ENCODE results near the gene WDR5. TPM values are rescaled to one million over a fixed set of nuclear protein-coding genes. Genes with fewer than 3 reads are reported as not detected.
A peak's percentile ranks its signal among the peaks of the same experiment; 100 is the strongest.

WDR5 gene
- total RNA-seq, 6 donors from 2014 or later: 23.3 to 48.2 (median 27.3) TPM

- H3K27me3 ChIP-seq: peaks cover 0 to 10% (median 0%) of the 10 kb centered on the region in 4 donors
- WGBS, 2 donors: 81 to 85% methylated on average over 8 to 19 of the region's 19 CpGs
- TF ChIP-seq EP300 (IDR thresholded peaks at IDR 0.05) (no peak), CTCF (IDR thresholded peaks at IDR 0.05) (no peak), POLR2A (IDR thresholded peaks at IDR 0.05) (no peak), POLR2AphosphoS5 (IDR thresholded peaks at IDR 0.05) (no peak)
- DNase-seq (no peak), ATAC-seq (ENCODE audit: low FRiP score in 2 of 2) (no peak)
- H3K27ac ChIP-seq: no peak overlapping the region
- H3K4me1 ChIP-seq: peaks cover 23 to 37% (median 31%) of the 10 kb centered on the region in 4 donors
- H3K4me3 ChIP-seq: no peak overlapping the region
- no peaks in the 10 kb centered on the region for H3K36me3 ChIP-seq
- H3K9me3 ChIP-seq: no peaks in the 10 kb centered on the region
Measured at GRCh38 chr9:134174526-134175290, 38.8 kb downstream of the WDR5 start.

- 46 to 76% methylated on average over 5 to 14 of the region's 20 CpGs for WGBS, 2 donors
Measured at GRCh38 chr9:134175291-134175807, 39.5 kb downstream of the WDR5 start.

GRCh38 chr9:134175808-134176598 lies 40.1 kb downstream of the WDR5 start:
- Histone ChIP-seq H3K4me1 (peaks cover 23 to 37% (median 31%) of the 10 kb centered on the region in 4 donors), H3K27ac (no peak overlapping the region), H3K9me3 (no peaks in the 10 kb centered on the region), H3K4me3 (no peak overlapping the region), H3K36me3 (no peaks in the 10 kb centered on the region), H3K27me3 (peaks cover 0 to 10% (median 0%) of the 10 kb centered on the region in 4 donors)
- 63 to 70% methylated on average over 2 to 33 of the region's 35 CpGs for WGBS, 2 donors
- DNase-seq (peak in 1 of 2 donors; percentile 80), ATAC-seq (ENCODE audit: low FRiP score in 2 of 2) (no peak)
- no peak for TF ChIP-seq POLR2AphosphoS5 (IDR thresholded peaks at IDR 0.05)
- TF ChIP-seq CTCF (IDR thresholded peaks at IDR 0.05): peak in 1 of 6 experiments; percentile 36
- TF ChIP-seq POLR2A (IDR thresholded peaks at IDR 0.05): no peak
- TF ChIP-seq EP300 (IDR thresholded peaks at IDR 0.05): no peak

More at GRCh38 chr9:134175291-134175807, 39.5 kb downstream of the WDR5 start:
- Histone ChIP-seq H3K36me3 (no peaks in the 10 kb centered on the region), H3K27me3 (peaks cover 0 to 10% (median 0%) of the 10 kb centered on the region in 4 donors), H3K4me1 (peaks cover 23 to 37% (median 31%) of the 10 kb centered on the region in 4 donors), H3K4me3 (no peak overlapping the region), H3K9me3 (no peaks in the 10 kb centered on the region), H3K27ac (no peak overlapping the region)
- TF ChIP-seq POLR2AphosphoS5 (IDR thresholded peaks at IDR 0.05): no peak
- no peak for TF ChIP-seq CTCF (IDR thresholded peaks at IDR 0.05)
- no peak for TF ChIP-seq POLR2A (IDR thresholded peaks at IDR 0.05)
- TF ChIP-seq EP300 (IDR thresholded peaks at IDR 0.05): no peak
- DNase-seq (peak; percentile 40 to 87), ATAC-seq (ENCODE audit: low FRiP score in 2 of 2) (peak in 1 of 2 donors; percentile 16)

GRCh38 chr9:134176599-134176968 lies 40.7 kb downstream of the WDR5 start:
- Histone ChIP-seq H3K36me3 (no peaks in the 10 kb centered on the region), H3K4me1 (peaks cover 20 to 34% (median 30%) of the 10 kb centered on the region in 4 donors), H3K27ac (no peak overlapping the region), H3K27me3 (peaks cover 0 to 10% (median 0%) of the 10 kb centered on the region in 4 donors), H3K9me3 (no peaks in the 10 kb centered on the region), H3K4me3 (no peak overlapping the region)
- ATAC-seq (ENCODE audit: low FRiP score in 2 of 2): no peak
- no peak for TF ChIP-seq CTCF (IDR thresholded peaks at IDR 0.05)
- no peak for TF ChIP-seq POLR2A (IDR thresholded peaks at IDR 0.05)
- TF ChIP-seq EP300 (IDR thresholded peaks at IDR 0.05): no peak
- TF ChIP-seq POLR2AphosphoS5 (IDR thresholded peaks at IDR 0.05): no peak
- no peak for DNase-seq
- 46 to 54% methylated on average over 5 to 6 of the region's 6 CpGs for WGBS, 2 donors
